ENCODE measurements around the gene ATG7.
"Not testable (repeated sequence)": the region's sequence is repeated elsewhere in the genome, so short reads cannot be mapped to it uniquely, and the experiment has no call there.

Gene ATG7

DNA sequence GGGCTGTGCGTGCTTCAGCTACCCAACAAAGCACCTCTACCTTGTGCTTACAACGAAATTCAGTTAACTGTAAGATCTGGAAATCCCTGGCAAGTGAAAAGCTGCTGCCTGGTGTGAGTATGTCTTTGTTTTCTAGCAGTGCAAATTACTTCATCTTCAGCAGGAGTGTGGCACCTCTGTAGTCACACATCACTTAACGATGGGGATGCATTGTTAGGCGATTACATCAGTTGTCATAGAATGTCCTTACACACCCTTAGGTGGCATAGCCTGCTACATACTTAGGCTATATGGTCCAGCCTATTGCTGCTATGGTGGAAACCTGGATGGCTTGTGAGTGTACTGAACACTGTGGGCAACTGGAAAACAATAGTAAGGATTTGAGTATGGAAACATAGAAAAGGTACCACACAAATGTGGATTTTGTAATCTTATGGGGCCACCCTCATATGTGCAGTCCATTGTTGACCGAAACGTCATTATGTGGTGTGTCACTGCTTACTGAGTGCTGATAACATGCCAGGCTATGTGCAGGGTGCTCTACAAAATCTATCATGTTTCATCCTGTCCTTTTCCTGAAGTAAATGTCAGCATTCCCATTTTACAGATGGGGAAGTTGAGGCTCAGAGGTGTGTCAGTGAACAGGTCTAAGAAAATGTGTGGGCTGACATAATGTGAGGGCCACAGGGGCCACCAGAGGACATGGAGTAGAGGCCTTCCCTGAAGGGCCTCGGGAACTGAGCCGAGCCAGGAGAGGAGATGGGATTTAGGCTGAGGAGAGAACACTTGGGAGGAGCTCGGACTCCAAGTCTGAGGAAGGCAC, 198.0 kb downstream of the ATG7 start:
- DNase-seq, result no peak

DNA sequence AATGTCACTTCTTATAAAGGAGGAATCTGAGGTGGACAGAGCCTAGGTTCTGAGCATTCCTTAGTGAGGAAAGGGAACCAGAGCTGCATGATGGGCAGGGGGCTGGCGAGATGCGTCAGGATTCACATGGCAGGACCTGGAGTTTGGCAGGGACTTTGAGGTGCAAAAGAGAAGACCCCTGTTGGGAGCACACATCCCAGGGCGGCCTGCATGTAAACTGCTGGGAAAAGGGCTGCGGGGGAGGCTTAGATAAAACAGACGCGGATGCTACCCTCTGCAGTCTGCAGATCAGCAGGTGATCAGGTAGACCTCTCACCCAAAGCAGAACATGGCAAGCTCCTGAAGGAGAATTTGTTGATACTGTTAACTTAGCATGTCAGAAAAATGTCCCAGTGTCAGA, 203.1 kb downstream of the ATG7 start:
- DNase-seq, result no peak

- DNase-seq, result peak; percentile 16
Measured at GRCh38 chr3:11476735-11477144, 204.5 kb downstream of the ATG7 start.

DNA sequence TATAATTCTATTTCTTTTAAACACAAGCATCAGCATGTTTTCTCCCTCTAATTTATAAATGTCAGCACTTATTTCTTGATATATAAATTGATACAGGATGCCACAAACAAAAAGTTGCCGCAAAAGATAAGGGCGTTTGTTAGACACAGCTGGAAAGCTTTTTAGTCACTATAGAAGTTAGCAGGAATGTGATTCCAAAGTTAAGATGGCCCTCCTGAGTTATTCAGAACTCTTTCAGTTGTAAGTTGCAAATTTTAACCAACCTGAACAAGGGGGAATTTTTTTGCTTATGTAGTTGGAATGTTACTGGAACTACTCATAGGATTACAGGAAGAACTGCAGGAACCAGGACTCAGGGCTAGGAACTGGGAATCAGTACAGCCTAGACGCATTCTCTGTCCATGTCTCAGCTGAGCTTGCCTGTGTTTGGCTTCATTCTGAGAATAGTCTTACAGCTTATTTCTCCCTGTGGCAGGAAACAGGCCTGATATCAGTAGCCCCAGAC, 205.3 kb downstream of the ATG7 start:
- no peak for DNase-seq

- DNase-seq, result no peak
Measured at GRCh38 chr3:11478167-11478566, 206.0 kb downstream of the ATG7 start.

DNA sequence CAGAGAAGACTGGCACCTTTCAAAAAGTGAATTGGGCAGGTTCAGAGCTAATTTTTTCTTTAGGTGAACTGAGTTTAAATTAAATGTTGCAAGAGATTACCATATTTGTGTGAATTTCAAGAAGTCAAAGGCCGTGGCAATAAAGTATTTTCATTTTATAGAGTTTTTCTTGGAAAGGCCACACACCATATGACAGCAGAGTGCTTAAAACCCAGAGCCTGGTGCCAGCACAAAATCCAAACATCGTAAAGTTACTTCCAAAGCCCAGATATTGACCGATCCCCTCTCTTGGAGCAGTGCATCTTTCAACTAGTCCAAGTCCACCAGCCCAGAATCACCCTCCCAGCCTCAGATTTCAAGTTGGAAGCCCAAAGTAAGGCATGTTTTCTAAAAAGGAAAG, 207.0 kb downstream of the ATG7 start:
- DNase-seq, result no peak

GRCh38 chr3:11480663-11481298, 208.6 kb downstream of the ATG7 start:
- DNase-seq, result no peak

GRCh38 chr3:11481556-11481955, 209.4 kb downstream of the ATG7 start:
- DNase-seq, result no peak

GRCh38 chr3:11482021-11482420, 209.8 kb downstream of the ATG7 start:
- DNase-seq, result no peak

DNA sequence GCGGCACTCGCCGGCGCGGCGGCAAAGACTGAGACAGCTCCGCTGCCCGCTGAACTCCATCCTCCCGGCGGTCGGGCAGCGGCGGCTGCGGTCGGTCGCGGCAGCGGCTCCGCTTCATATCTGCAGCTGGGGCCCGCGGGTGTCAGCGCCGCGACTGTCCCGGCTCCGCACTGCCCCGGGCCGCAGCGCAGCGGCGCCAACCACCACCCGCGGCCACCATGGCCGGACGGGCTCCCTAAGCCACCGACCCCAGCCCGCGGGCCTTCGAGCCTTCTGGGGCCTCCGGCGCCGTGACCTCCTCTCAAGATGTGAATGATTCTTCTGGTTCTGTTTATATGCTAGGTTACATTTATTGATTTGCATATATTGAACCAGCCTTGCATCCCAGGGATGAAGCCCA, 216.2 kb downstream of the ATG7 start:
- DNase-seq, result not testable (repeated sequence)

DNA sequence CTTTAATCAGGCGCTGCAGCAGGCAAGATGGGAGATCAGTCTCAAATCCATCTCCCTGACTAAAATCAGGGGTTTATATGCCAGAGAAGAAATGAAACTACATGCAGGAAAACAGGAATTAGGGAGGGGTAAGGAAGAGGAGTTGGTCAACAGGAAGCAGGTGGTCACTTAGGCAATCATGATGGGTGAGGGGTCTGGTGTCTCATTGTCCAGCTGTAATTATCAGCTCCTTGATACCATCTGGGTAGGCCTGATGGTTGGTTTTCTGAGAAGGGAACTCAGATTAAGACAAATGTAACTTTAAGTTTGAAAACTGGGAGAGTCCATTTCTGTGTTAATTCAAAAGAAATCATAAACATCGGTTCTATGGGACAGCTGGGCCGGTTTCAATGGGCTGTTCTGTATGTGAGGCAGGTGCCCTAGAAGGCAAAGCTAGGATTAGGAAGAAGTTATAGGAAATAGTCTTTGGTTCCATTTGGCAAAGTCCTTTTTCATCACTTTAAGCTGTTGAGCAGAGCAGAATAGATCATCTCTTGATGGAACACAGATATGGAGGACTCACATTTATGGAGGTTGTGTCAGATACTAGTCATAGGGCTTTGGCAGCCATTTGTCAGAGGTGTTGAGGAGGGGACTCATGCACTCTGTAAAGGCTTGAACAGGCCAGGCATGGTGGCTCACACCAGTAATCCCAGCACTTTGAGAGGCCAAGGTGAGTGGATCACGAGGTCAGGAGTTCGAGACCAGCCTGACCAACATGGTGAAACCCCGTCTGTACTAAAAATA, 222.1 kb downstream of the ATG7 start:
- no peak for DNase-seq

DNA sequence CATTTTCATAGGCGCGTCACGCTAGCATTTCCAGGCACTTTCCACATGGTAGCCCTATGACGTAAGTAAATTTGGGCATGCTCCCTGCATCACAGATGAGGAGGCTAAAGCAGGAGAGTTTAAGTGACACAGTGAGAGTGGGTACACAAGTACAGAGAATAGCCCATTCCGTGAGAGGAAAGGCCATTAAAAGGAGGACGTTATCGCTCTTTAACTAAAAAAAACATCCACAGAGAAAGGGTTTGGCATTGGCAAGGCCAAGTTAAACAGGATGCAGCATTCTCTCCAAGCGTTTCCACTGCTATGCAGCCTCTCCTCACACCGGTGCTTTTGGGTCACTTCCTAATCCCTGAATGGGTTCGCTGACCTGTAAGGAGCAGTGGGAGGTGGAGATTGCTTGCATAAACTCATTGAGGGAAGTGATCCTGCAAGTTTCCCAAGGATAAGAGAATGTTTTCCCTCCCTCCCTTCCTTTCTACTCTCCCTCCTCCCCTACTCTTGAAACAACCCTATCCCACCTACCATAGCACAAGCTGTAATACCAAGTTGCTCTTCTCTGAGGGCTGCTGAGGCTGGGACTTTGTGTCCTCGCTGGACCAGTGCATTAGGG, 223.9 kb downstream of the ATG7 start:
- DNase-seq, result no peak

DNA sequence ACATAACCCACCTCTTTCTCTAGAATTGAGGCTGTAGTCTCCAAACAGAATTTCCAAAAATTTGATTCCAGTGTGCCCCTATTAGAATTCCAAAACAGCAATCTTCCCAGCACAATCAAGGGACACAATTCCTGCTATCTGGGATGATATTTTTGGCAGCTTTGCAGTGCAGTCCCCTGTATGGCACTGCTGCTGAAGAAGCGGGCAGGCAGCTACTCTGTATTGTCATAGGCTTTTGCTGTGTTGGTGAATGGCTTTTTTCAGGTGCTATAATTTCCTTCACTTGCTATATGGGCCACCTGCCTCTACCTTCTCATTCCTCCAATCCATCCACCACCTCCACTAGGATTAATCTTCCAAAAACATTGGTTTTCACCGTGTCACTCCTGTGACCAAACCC, 226.0 kb downstream of the ATG7 start:
- DNase-seq, result no peak

GRCh38 chr3:11498646-11499045, 226.4 kb downstream of the ATG7 start:
- DNase-seq, result no peak

DNA sequence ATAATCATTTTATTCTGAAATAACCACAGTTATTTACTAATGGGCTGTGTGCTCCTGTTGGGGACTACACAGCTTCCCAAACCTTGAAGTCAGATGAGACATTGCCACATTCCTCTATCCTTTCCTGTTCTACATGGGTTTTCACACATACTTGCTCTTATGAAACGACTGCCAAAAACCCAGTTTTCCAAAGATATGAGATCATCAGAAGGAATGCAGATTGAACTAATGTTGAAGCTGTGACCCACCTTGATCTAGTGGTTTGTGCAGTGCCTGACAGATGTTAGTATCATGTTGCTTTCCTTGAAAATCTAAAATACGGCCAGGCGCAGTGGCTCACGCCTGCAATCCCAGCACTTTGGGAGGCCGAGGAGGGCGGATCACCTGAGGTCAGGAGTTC, 226.9 kb downstream of the ATG7 start:
- DNase-seq, result no peak

GRCh38 chr3:11502413-11502812, 230.2 kb downstream of the ATG7 start:
- DNase-seq, result not testable (repeated sequence)

DNA sequence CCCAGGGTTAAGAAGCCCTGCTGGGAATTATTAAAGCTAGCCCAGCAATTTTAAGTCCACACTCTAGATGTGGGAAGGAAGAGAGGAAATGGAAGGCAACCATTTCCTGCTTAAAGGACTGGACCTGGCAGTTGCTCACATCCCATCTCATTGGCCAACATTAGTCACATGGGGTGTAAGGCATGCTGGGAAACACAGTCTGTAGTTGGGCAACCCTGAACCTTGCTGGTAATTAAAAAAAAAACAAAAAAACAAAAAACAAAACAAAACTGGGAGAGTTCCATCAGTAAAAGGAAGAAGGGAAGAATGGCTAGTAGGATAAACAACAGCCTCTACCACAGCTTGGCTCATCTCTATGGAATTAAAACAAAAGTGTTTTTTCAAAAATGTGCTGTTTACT, 235.5 kb downstream of the ATG7 start:
- DNase-seq, result no peak

- no peak for DNase-seq
Measured at GRCh38 chr3:11508346-11509172, 236.4 kb downstream of the ATG7 start.

GRCh38 chr3:11509173-11510000, 237.2 kb downstream of the ATG7 start:
- DNase-seq, result peak; percentile 58

DNA sequence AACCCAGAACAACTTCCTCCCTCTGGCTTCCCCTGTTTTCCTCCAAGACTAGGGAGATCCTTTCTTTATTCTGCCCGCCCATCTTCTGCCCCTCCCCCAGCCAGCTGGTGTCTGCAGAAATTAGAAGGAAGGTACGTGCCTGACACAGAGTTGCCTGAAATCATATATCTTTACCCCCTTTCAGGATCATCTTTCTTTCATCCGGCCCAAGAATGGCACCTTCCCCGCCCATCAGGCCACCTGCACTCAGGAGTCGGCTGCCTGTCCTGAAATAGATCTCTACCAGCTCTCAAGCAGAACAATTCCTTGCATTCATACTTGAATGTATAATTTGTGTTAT, 237.8 kb downstream of the ATG7 start:
- DNase-seq, result peak; percentile 81

DNA sequence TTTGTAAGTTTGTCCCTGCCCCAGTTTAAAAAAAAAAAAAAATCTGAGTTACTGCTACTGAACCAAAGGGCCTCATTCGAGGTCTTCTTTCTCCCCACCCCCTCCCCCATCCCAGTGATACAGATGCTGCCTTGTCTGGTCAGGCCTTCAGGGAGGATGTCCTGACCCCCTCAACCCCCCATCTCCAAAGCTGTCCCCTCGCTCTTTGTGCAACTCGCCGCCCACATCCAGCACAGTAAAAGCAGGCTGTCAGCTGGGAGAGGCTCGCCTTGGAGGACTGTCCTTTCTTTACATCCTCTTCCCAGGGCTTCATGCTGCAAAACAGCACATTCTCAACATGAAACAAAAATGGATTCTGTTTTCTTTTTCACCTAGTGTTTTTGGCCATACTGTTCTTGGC, 238.2 kb downstream of the ATG7 start:
- peak; percentile 56 for DNase-seq
